K562 (cell line): ENCODE results near the gene ZNF597. TPM values are rescaled to one million over a fixed set of nuclear protein-coding genes. Genes with fewer than 3 reads are reported as not detected.
A peak's percentile ranks its signal among the peaks of the same experiment; 100 is the strongest.

Experiments
- ATAC-seq: fragments of 200-7000 bp; cut with Tn5 transposase; 3 replicates; pipeline ENCODE4 v1.9.1; 2020; ENCODE audit warnings: moderate library complexity
- BruUV-seq: library from RNA; stranded (reverse); fragments of 400-500 nt; replicated peaks from 2 replicates; lab custom pipeline; 2021; lab: Mats Ljungman, UMichigan
- CTCF ChIA-PET: fragments of 300-600 bp; formaldehyde crosslinking; extraction: SDS; loops from one replicate; lab custom pipeline; 2021; ENCODE audit warnings: low intra/inter-chr PET ratio; lab: Yijun Ruan, JAX
- POLR2A ChIA-PET: fragments of 300-600, 350-650 bp; sonication (Branson Sonifier 250); formaldehyde crosslinking; extraction: SDS; loops from one replicate; lab custom pipeline; 2021; ENCODE audit warnings: antibody characterized with exemption, inconsistent platforms; lab: Yijun Ruan, JAX
- DNase-seq, 4 experiments: peaks; one replicate each; pipeline versions ENCODE4 v3.0.0 to v3.0.0-alpha.2; 2011 to 2018; ENCODE audit warnings: low spot score in 3 of 4, mixed read lengths in 3 of 4; ENCODE audit errors: extremely low read depth in 1 of 4
- FAIRE-seq: peaks from 2 replicates; lab custom pipeline; 2011; peaks lifted over from hg19 to GRCh38; lab: Jason Lieb, UNC
- H2AFZ ChIP-seq: 2 replicates; pipeline ENCODE4 v1.6.0; 2011; ENCODE audit warnings: low read depth, low read length, control low read depth, inconsistent platforms
- H3K27ac ChIP-seq: fragments of 200-600 bp; 3 replicates; pipeline ENCODE4 v1.8.0; 2011; ENCODE audit warnings: low read depth, mild to moderate bottlenecking, control low read depth, inconsistent platforms, low read length, moderate library complexity, mixed read lengths; ENCODE audit errors: extremely low read depth
- H3K27me3 ChIP-seq, 2 experiments: fragments of 300-600 bp in 1 of 2; 2 replicates in 1 of 2; 3 replicates in 1 of 2; pipeline versions ENCODE4 v1.6.0 to v1.8.0; 2011; ENCODE audit warnings: inconsistent platforms in 2 of 2, low read length in 2 of 2, mild to moderate bottlenecking in 1 of 2, mixed read lengths in 1 of 2, moderate library complexity in 1 of 2; ENCODE audit not compliant: control insufficient read depth in 2 of 2, insufficient read depth in 2 of 2
- H3K36me3 ChIP-seq: fragments of 300-600 bp; 3 replicates; pipeline ENCODE4 v1.8.0; 2011; ENCODE audit warnings: mild to moderate bottlenecking, low read length, inconsistent platforms; ENCODE audit not compliant: control insufficient read depth, insufficient read depth
- H3K4me1 ChIP-seq, 2 experiments: fragments of 200-600 bp in 1 of 2; replicated peaks in 1 of 2; 2 replicates in 1 of 2; 3 replicates in 1 of 2; pipeline versions ENCODE4 v1.5.1 to v1.8.0; 2011; ENCODE audit warnings: inconsistent platforms in 2 of 2, low read length in 2 of 2, mild to moderate bottlenecking in 1 of 2, mixed read lengths in 1 of 2, moderate library complexity in 1 of 2; ENCODE audit not compliant: control insufficient read depth in 2 of 2, insufficient read depth in 2 of 2
- H3K4me2 ChIP-seq: 2 replicates; pipeline ENCODE4 v1.6.1; 2011; ENCODE audit warnings: low read length, control low read depth, inconsistent platforms, mixed read lengths; ENCODE audit not compliant: insufficient read depth
- H3K4me3 ChIP-seq: fragments of 200-600 bp; sonication (generic), shearing (Covaris generic); 2 replicates; pipeline ENCODE4 v1.5.1; 2016; ENCODE audit warnings: control low read depth, inconsistent platforms
- H3K79me2 ChIP-seq: fragments of 200-600 bp; 3 replicates; pipeline ENCODE4 v1.8.0; 2011; ENCODE audit warnings: low read length, inconsistent platforms; ENCODE audit not compliant: control insufficient read depth, insufficient read depth
- H3K9ac ChIP-seq, 2 experiments: 2 replicates each; pipeline versions ENCODE4 v1.6.0 to v1.6.1; 2011; ENCODE audit warnings: low read depth in 2 of 2, low read length in 2 of 2, control low read depth in 1 of 2, inconsistent platforms in 1 of 2, mild to moderate bottlenecking in 1 of 2, mixed read lengths in 1 of 2; ENCODE audit not compliant: insufficient read depth in 1 of 2
- H3K9me1 ChIP-seq: one replicate; pipeline ENCODE4 v1.6.0; 2011; ENCODE audit warnings: inconsistent platforms, mild to moderate bottlenecking, low read length, moderate library complexity; ENCODE audit not compliant: control insufficient read depth, insufficient read depth
- H3K9me3 ChIP-seq: replicated peaks from 2 replicates; pipeline ENCODE4 v1.5.1; 2011; ENCODE audit warnings: low read depth, low read length, inconsistent platforms; ENCODE audit not compliant: control insufficient read depth, insufficient read depth
- H4K20me1 ChIP-seq: replicated peaks from 2 replicates; pipeline ENCODE4 v1.6.1; 2011; ENCODE audit warnings: low read length, inconsistent platforms, mixed read lengths; ENCODE audit not compliant: control insufficient read depth, insufficient read depth
- C11orf30 ChIP-seq: fragments of 450-650 bp; IDR thresholded peaks from 2 replicates; pipeline ENCODE4 v1.6.1; 2016; ENCODE audit warnings: low read depth, mild to moderate bottlenecking
- DACH1 ChIP-seq: fragments of 450-650 bp; IDR thresholded peaks from 2 replicates; pipeline ENCODE4 v1.6.1; 2018; ENCODE audit not compliant: partially characterized antibody
- NFIC ChIP-seq: fragments of 450-650 bp; IDR thresholded peaks from 2 replicates; pipeline ENCODE4 v1.6.1; 2017; ENCODE audit warnings: mild to moderate bottlenecking, inconsistent platforms
- ZNF408 ChIP-seq: fragments of 250-450 bp; sonication (Bioruptor Pico); IDR thresholded peaks from 2 replicates; pipeline ENCODE4 v1.4.0; 2020; ENCODE audit warnings: low read depth, mild to moderate bottlenecking, moderate library complexity
- WGBS: fragments of 100-300 bp; shearing (Covaris generic); methylation state at CpG from one replicate; pipeline ENCODE4 v1.1.6; 2016; ENCODE audit warnings: low coverage, mixed read lengths; ENCODE audit not compliant: insufficient coverage; ENCODE audit errors: missing lambda C conversion rate; 5-methylcytosine and 5-hydroxymethylcytosine counted together
- in situ Hi-C: fragments of 300-500 bp; cut with MboI; formaldehyde crosslinking; loops from 4 replicates; pipeline ENCODE4 v1.15.0; 2018; ENCODE audit warnings: inconsistent platforms, mixed read lengths
- intact Hi-C: fragments of 100-400 bp; cut with micrococcal nuclease; formaldehyde crosslinking; loops from 2 replicates; pipeline ENCODE4 v1.14.2; 2022
- polyA plus RNA-seq, 8 experiments: library from polyadenylated mRNA; depleted of rRNA in 4 of 8; stranded (reverse) in 5 of 8; unstranded in 3 of 8; fragments of >200 nt; fragmentation: Nextera tagmentation in 2 of 8; fragmentation: Illumina TruSeq in 1 of 8; extraction: Ambion mirVana in 2 of 8; extraction: Trizol in 1 of 8; gene quantifications; 2 replicates each; pipeline versions ENCODE4 v1.2.1 to v1.2.3, GENCODE V29; 2011 to 2014; ENCODE audit warnings: inconsistent platforms in 1 of 8, missing spikeins in 1 of 8
- total RNA-seq, 7 experiments: library from RNA; depleted of rRNA in 6 of 7; stranded (reverse); fragments of >200 nt in 6 of 7; fragmentation: Illumina TruSeq in 2 of 7; extraction: Trizol in 2 of 7; gene quantifications; 2 replicates each; pipeline versions ENCODE4 v1.2.1 to v1.2.3, GENCODE V29; 2011 to 2021; ENCODE audit warnings: low replicate concordance in 1 of 7
- TF ChIP-seq, protein P1 (sequence below): fragments of 200-800 bp; sonication (Bioruptor generic); IDR thresholded peaks from 2 replicates; pipeline ENCODE4 v1.6.1; 2017; ENCODE audit warnings: missing genetic modification characterization, missing compliant biosample characterization
- TF ChIP-seq, protein P2 (sequence below): sonication (generic); formaldehyde crosslinking; IDR thresholded peaks from 2 replicates; pipeline ENCODE4 v1.5.0; 2020; ENCODE audit warnings: missing genetic modification reagents

Gene ZNF597
- total and polyA plus RNA-seq, 9 of the 15 experiments (the other 6 are each of a cell fraction or from before 2014, with no cell fraction given), result 0.14 to 0.68 (median 0.42) TPM

DNA sequence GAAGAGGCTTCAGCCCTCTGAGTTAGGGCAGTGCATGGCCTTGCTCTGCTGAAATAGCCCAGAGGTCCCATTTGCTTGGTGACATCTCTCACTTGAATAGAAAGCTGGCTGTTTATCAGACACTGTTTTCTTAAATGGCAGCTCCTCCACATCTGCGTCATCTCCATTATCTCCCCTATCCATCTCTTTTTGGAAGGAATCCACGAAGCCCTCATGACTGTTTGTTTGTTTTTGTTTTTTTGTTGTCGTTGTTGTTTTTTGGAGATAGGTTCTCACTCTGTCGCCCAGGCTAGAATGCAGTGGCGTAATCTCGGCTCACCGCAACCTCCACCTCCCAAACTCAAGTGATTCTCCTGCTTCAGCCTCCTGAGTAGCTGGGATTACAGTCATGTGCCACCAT, 16.8 kb upstream of the ZNF597 start:
- Histone ChIP-seq H3K4me1 (peaks cover 23 to 28% of the 10 kb centered on the region in 2 experiments; a peak in 4 of 5 replicates), H3K9ac (no peak overlapping the region; a peak in 1 of 4 replicates), H3K79me2 (peaks cover 66% of the 10 kb centered on the region), H3K4me3 (no peak overlapping the region), H2AFZ (no peak overlapping the region), H3K36me3 (peaks cover 3% of the 10 kb centered on the region; the same call in 2 of the 3 replicates), H4K20me1 (peaks cover 12% of the 10 kb centered on the region), H3K9me1 (no peaks in the 10 kb centered on the region), H3K27ac (no peak overlapping the region), H3K27me3 (no peaks in the 10 kb centered on the region), H3K9me3 (no peaks in the 10 kb centered on the region), H3K4me2 (peak overlapping the region; percentile 98)
- in situ Hi-C loops, result no loop called here
- ChIA-PET CTCF (no interaction called here), POLR2A (interaction anchor here (0.6 to 1.4 kb wide), 6 partner anchors 10 to 286 kb away, joined by 3 to 6 read pairs (median 4); partner anchors contain the start of gene ZNF263)
- ATAC-seq (no peak), FAIRE-seq (no peak), DNase-seq (no peak)
- intact Hi-C loops, result no loop called here
- WGBS, result 62% methylated on average over 7 of the region's 7 CpGs
- no peak for TF ChIP-seq C11orf30
- TF ChIP-seq DACH1, result no peak
- TF ChIP-seq, protein P1, sequence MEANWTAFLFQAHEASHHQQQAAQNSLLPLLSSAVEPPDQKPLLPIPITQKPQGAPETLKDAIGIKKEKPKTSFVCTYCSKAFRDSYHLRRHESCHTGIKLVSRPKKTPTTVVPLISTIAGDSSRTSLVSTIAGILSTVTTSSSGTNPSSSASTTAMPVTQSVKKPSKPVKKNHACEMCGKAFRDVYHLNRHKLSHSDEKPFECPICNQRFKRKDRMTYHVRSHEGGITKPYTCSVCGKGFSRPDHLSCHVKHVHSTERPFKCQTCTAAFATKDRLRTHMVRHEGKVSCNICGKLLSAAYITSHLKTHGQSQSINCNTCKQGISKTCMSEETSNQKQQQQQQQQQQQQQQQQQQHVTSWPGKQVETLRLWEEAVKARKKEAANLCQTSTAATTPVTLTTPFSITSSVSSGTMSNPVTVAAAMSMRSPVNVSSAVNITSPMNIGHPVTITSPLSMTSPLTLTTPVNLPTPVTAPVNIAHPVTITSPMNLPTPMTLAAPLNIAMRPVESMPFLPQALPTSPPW (CRISPR knock-in tag), result peak; percentile 17; the same call in 1 of the 2 replicates
- TF ChIP-seq, protein P2, sequence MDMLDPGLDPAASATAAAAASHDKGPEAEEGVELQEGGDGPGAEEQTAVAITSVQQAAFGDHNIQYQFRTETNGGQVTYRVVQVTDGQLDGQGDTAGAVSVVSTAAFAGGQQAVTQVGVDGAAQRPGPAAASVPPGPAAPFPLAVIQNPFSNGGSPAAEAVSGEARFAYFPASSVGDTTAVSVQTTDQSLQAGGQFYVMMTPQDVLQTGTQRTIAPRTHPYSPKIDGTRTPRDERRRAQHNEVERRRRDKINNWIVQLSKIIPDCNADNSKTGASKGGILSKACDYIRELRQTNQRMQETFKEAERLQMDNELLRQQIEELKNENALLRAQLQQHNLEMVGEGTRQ (CRISPR knock-in tag), result no peak
- no peak for TF ChIP-seq ZNF408 (CRISPR knock-in tag)
- peak; percentile 22; the same call in 1 of the 2 replicates for TF ChIP-seq NFIC
- BruUV-seq, result no TSS peak
